AG04450 (cell line): ENCODE measurements around the gene RAET1E. TPM values are rescaled to one million over a fixed set of nuclear protein-coding genes. Genes with fewer than 3 reads are reported as not detected.
"Not testable (repeated sequence)": the region's sequence is repeated elsewhere in the genome, so short reads cannot be mapped to it uniquely, and the experiment has no call there.

Experiments
- CTCF ChIA-PET: fragments of 300-600, 350-600 bp; formaldehyde crosslinking; extraction: SDS; loops from one replicate; lab custom pipeline; 2022; ENCODE audit warnings: antibody characterized with exemption, inconsistent platforms; lab: Charles Lee
- POLR2A ChIA-PET: fragments of 350-600 bp; formaldehyde crosslinking; extraction: SDS; loops from one replicate; lab custom pipeline; 2021; ENCODE audit warnings: antibody characterized with exemption, inconsistent platforms; lab: Yijun Ruan, JAX
- DNase-seq: peaks from one replicate; pipeline ENCODE4 v3.0.0-alpha.2; 2011; ENCODE audit warnings: low read depth, low spot score
- H3K27ac ChIP-seq: one replicate; pipeline ENCODE4 v1.5.1; 2012; ENCODE audit warnings: low read depth, low read length, control low read depth
- H3K27me3 ChIP-seq: one replicate; pipeline ENCODE4 v1.6.0; 2012; ENCODE audit warnings: low read length; ENCODE audit not compliant: control insufficient read depth, insufficient read depth
- H3K4me3 ChIP-seq: 2 replicates; pipeline ENCODE4 v1.5.1; 2011; ENCODE audit warnings: mild to moderate bottlenecking, low read depth, low read length, control low read depth
- H3K9me3 ChIP-seq: 2 replicates; pipeline ENCODE4 v1.5.1; 2012; ENCODE audit warnings: low read length; ENCODE audit not compliant: control insufficient read depth, insufficient read depth
- polyA plus RNA-seq: library from polyadenylated mRNA; depleted of rRNA; stranded (reverse); fragments of >200 nt; gene quantifications from 2 replicates; pipeline ENCODE4 v1.2.3, GENCODE V29; 2011; rRNA removed
- TF ChIP-seq, protein P1 (sequence below): IDR thresholded peaks from 2 replicates; pipeline ENCODE4 v1.5.1; 2011; ENCODE audit warnings: low read depth, low read length, control low read depth, inconsistent platforms

Gene RAET1E
- polyA plus RNA-seq, 1 experiment = not detected

DNA sequence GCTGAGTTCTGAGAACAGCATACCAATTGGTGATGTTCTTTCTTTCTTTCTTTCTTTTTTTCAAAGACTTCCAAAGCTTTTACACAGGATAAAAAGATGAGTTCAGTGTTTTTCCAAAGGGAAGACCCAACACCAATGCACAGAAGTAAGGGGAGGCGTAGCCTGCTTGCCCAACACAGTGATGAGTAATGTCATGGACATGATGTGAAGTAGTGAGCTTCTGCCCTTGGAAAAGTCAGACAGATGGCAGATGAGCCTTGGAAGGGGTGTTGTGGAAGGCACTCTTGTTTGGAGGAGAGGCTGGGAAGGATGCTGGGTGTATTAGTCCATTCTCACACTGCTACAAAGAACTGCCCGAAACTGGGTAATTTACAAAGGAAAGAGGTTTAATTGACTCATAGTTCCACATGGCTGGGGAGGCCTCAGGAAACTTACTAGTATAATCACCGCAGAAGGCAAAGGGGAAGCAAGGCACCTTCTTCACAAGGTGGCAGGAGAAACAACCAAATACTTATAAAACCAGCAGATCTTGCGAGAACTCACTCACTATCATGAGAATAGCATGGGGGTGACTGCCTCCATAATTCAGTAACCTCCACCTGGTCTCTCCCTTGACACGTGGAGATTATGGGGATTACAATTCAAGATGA is 46.3 kb downstream of the RAET1E start:
- peak overlapping the region; percentile 53 for H3K27ac ChIP-seq
- CTCF ChIA-PET = interaction anchor here (0.6 to 2.0 kb wide), 4 partner anchors 16 to 1076 kb away, joined by 3 to 4 read pairs (median 3); no protein-coding TSS in a partner anchor
- no peak for DNase-seq
- no peak overlapping the region for H3K4me3 ChIP-seq
- TF ChIP-seq, protein P1, sequence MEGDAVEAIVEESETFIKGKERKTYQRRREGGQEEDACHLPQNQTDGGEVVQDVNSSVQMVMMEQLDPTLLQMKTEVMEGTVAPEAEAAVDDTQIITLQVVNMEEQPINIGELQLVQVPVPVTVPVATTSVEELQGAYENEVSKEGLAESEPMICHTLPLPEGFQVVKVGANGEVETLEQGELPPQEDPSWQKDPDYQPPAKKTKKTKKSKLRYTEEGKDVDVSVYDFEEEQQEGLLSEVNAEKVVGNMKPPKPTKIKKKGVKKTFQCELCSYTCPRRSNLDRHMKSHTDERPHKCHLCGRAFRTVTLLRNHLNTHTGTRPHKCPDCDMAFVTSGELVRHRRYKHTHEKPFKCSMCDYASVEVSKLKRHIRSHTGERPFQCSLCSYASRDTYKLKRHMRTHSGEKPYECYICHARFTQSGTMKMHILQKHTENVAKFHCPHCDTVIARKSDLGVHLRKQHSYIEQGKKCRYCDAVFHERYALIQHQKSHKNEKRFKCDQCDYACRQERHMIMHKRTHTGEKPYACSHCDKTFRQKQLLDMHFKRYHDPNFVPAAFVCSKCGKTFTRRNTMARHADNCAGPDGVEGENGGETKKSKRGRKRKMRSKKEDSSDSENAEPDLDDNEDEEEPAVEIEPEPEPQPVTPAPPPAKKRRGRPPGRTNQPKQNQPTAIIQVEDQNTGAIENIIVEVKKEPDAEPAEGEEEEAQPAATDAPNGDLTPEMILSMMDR = no peak
- POLR2A ChIA-PET = interaction anchor here (1.0 kb wide), 1 partner anchor 11 kb away, joined by 3 read pairs; no protein-coding TSS in a partner anchor
- H3K9me3 ChIP-seq = no peaks in the 10 kb centered on the region
- H3K27me3 ChIP-seq = no peaks in the 10 kb centered on the region

DNA sequence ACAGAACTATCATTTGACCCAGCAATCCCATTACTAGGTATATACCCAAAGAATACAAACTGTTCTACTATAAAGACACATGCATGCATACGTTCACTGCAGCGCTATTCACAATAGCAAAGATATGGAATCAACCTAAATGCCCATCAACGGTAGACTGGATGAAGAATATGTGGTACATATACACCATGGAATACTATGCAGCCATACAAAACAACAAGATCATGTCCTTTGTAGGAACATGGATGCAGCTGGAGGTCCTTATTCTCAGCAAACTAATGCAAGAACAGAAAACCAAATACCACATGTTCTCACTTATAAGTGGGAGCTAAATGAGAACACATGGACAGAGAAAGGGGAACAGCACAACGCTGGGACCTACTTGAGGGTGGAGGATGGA is 49.6 kb downstream of the RAET1E start:
- H3K27ac ChIP-seq, H3K9me3 ChIP-seq, H3K27me3 ChIP-seq, H3K4me3 ChIP-seq, DNase-seq: not testable (repeated sequence)
- ChIA-PET POLR2A (interaction anchor here (0.7 to 1.1 kb wide), 2 partner anchors 8 to 24 kb away, joined by 3 to 5 read pairs; no protein-coding TSS in a partner anchor), CTCF (interaction anchor here (0.5 to 0.9 kb wide), 2 partner anchors 14 to 103 kb away, joined by 5 to 8 read pairs; no protein-coding TSS in a partner anchor)

Other genes with a start within 250 kb of the RAET1E start
- 27.4 and 37.4 TPM in 2 replicates for gene KATNA1, start 249.4 kb downstream of the RAET1E start, polyA plus RNA-seq
- 13.1 and 17.6 TPM in 2 replicates for gene LATS1, start 180.0 kb downstream of the RAET1E start, polyA plus RNA-seq
- 25.6 and 27.9 TPM in 2 replicates for gene NUP43, start 151.6 kb downstream of the RAET1E start, polyA plus RNA-seq
- 77.5 and 96.2 TPM in 2 replicates for gene PCMT1, start 148.4 kb downstream of the RAET1E start, polyA plus RNA-seq
- gene LRP11, start 33.8 kb downstream of the RAET1E start, polyA plus RNA-seq = 64.3 and 71.0 TPM in 2 replicates
- 3.0 TPM in 2 replicates for gene RAET1G, start 25.0 kb upstream of the RAET1E start, polyA plus RNA-seq
- 6.3 and 7.9 TPM in 2 replicates for gene ULBP2, start 43.9 kb upstream of the RAET1E start, polyA plus RNA-seq
- gene ULBP1, start 65.8 kb upstream of the RAET1E start, polyA plus RNA-seq = 2.6 and 2.8 TPM in 2 replicates
- gene RAET1L, start 127.4 kb upstream of the RAET1E start, polyA plus RNA-seq = not detected in 2 replicates
- 13.1 and 16.0 TPM in 2 replicates for gene ULBP3, start 171.0 kb upstream of the RAET1E start, polyA plus RNA-seq
- not detected in 2 replicates for gene PPP1R14C, start 244.9 kb upstream of the RAET1E start, polyA plus RNA-seq